AG09309 (cell line): ENCODE measurements around the gene ATXN7.

Experiments
- DNase-seq: peaks from one replicate; pipeline ENCODE4 v3.0.0-alpha.2; 2010; ENCODE audit warnings: low read depth
- H3K4me3 ChIP-seq: 2 replicates; pipeline ENCODE4 v1.5.1; 2011; ENCODE audit warnings: mild to moderate bottlenecking, low read depth, low read length, moderate library complexity; ENCODE audit not compliant: control insufficient read depth
- CTCF ChIP-seq: IDR thresholded peaks from 2 replicates; pipeline ENCODE4 v1.5.1; 2011; ENCODE audit warnings: mild to moderate bottlenecking, low read depth, low read length, inconsistent platforms; ENCODE audit not compliant: insufficient read depth, control insufficient read depth; ENCODE audit errors: missing control alignments

The ATXN7 gene

GRCh38 chr3:63964681-63965485 is 101.2 kb downstream of the ATXN7 start:
- H3K4me3 ChIP-seq, result no peak overlapping the region
- TF ChIP-seq CTCF, result no peak
- DNase-seq, result no peak

GRCh38 chr3:63966007-63966406 is 102.3 kb downstream of the ATXN7 start:
- TF ChIP-seq CTCF, result no peak
- H3K4me3 ChIP-seq, result no peak overlapping the region

GRCh38 chr3:63966871-63967270 is 103.2 kb downstream of the ATXN7 start:
- TF ChIP-seq CTCF, result no peak
- no peak for DNase-seq
- H3K4me3 ChIP-seq, result no peak overlapping the region

More at GRCh38 chr3:63966007-63966406, 102.3 kb downstream of the ATXN7 start:
- no peak for DNase-seq

- no peak for DNase-seq
Observed at GRCh38 chr3:63967675-63968611, 104.3 kb downstream of the ATXN7 start.

GRCh38 chr3:63968612-63969350 is 105.1 kb downstream of the ATXN7 start:
- DNase-seq, result no peak
- no peak for TF ChIP-seq CTCF
- H3K4me3 ChIP-seq, result no peak overlapping the region

More at GRCh38 chr3:63967675-63968611, 104.3 kb downstream of the ATXN7 start:
- no peak overlapping the region for H3K4me3 ChIP-seq
- TF ChIP-seq CTCF, result no peak

- no peak for DNase-seq
- TF ChIP-seq CTCF, result no peak
- H3K4me3 ChIP-seq, result no peak overlapping the region
Observed at GRCh38 chr3:63969876-63970275, 106.2 kb downstream of the ATXN7 start.
